Muscle of leg (tissue), 16 donors: ENCODE measurements around the gene SEPTIN11. TPM values are rescaled to one million over a fixed set of nuclear protein-coding genes. Genes with fewer than 3 reads are reported as not detected.
A peak's percentile ranks its signal among the peaks of the same experiment; 100 is the strongest.

Experiments used
- DNase-seq: peaks from one replicate; pipeline ENCODE4 v3.0.0; 2013
- H3K27ac ChIP-seq: one replicate; pipeline ENCODE4 v1.5.1; 2013; ENCODE audit warnings: mild to moderate bottlenecking, low read length, control low read depth
- H3K27me3 ChIP-seq: one replicate; pipeline ENCODE4 v1.6.1; 2013; ENCODE audit warnings: low read length; ENCODE audit not compliant: control insufficient read depth, insufficient read depth
- H3K36me3 ChIP-seq: one replicate; pipeline ENCODE4 v1.6.1; 2013; ENCODE audit warnings: low read length; ENCODE audit not compliant: control insufficient read depth, insufficient read depth
- H3K4me1 ChIP-seq: one replicate; pipeline ENCODE4 v1.6.1; 2013; ENCODE audit warnings: low read length; ENCODE audit not compliant: control insufficient read depth, insufficient read depth
- H3K4me3 ChIP-seq: one replicate; pipeline ENCODE4 v1.5.1; 2013; ENCODE audit warnings: low read length, control low read depth
- H3K9me3 ChIP-seq: replicated peaks from 2 replicates; pipeline ENCODE4 v1.6.1; 2013; ENCODE audit warnings: low read depth, low read length; ENCODE audit not compliant: control insufficient read depth
- WGBS: methylation state at CpG from one replicate; pipeline ENCODE4 v1.1.5; 2013; ENCODE audit warnings: missing lambda C conversion rate; ENCODE audit not compliant: insufficient coverage; 5-methylcytosine and 5-hydroxymethylcytosine counted together
- long read RNA-seq, 11 donors: transcript quantifications; one replicate each; lab custom pipeline, GENCODE V29; 2026
- polyA plus RNA-seq, 8 donors: library from polyadenylated mRNA; unstranded; fragments of 120-200 nt; gene quantifications; one replicate each; pipeline versions ENCODE4 v1.2.1 to v1.2.3, GENCODE V29; 2013; ENCODE audit warnings: inconsistent platforms in 1 of 8, low replicate concordance in 1 of 8; ENCODE audit not compliant: insufficient read length in 8 of 8, insufficient read depth in 1 of 8
- total RNA-seq: library from RNA; stranded (reverse); fragments of 120-200 nt; gene quantifications from one replicate; pipeline ENCODE4 v1.2.4, GENCODE V29; 2013

The SEPTIN11 gene
- 279 TPM for total RNA-seq
- 100 to 1,000 TPM; 198 to 369 (median 268) TPM for polyA plus RNA-seq
- long read RNA-seq, donor 1, full-length matches to known transcripts = 21 of 41 reads
- long read RNA-seq, donor 1, partial matches to known transcripts = 20 of 41 reads
- long read RNA-seq, donor 1, other reads (novel, unspliced or antisense) = 0 of 41 reads
- long read RNA-seq, donor 2, partial matches to known transcripts = 0 of 3 reads
- long read RNA-seq, donor 2, other reads (novel, unspliced or antisense) = 0 of 3 reads
- long read RNA-seq, donor 3, full-length matches to known transcripts = 35 of 362 reads
- long read RNA-seq, donor 3, partial matches to known transcripts = 95 of 362 reads
- long read RNA-seq, donor 3, other reads (novel, unspliced or antisense) = 232 of 362 reads
- long read RNA-seq, donor 4, full-length matches to known transcripts = 27 of 72 reads
- long read RNA-seq, donor 4, partial matches to known transcripts = 45 of 72 reads
- long read RNA-seq, donor 4, other reads (novel, unspliced or antisense) = 0 of 72 reads
- long read RNA-seq, donor 5, full-length matches to known transcripts = 86 of 606 reads
- long read RNA-seq, donor 5, partial matches to known transcripts = 500 of 606 reads
- long read RNA-seq, donor 5, other reads (novel, unspliced or antisense) = 20 of 606 reads
- long read RNA-seq, donor 6, full-length matches to known transcripts = 62 of 147 reads
- long read RNA-seq, donor 6, partial matches to known transcripts = 67 of 147 reads
- long read RNA-seq, donor 6, other reads (novel, unspliced or antisense) = 18 of 147 reads
- long read RNA-seq, donor 7, full-length matches to known transcripts = 37 of 100 reads
- long read RNA-seq, donor 7, partial matches to known transcripts = 63 of 100 reads
- long read RNA-seq, donor 7, other reads (novel, unspliced or antisense) = 0 of 100 reads
- long read RNA-seq, donor 8, full-length matches to known transcripts = 29 of 264 reads
- long read RNA-seq, donor 8, partial matches to known transcripts = 65 of 264 reads
- long read RNA-seq, donor 8, other reads (novel, unspliced or antisense) = 170 of 264 reads
- long read RNA-seq, donor 9, full-length matches to known transcripts = 36 of 252 reads
- long read RNA-seq, donor 9, partial matches to known transcripts = 211 of 252 reads
- long read RNA-seq, donor 9, other reads (novel, unspliced or antisense) = 5 of 252 reads
- long read RNA-seq, donor 10, full-length matches to known transcripts = 42 of 133 reads
- long read RNA-seq, donor 10, partial matches to known transcripts = 91 of 133 reads
- long read RNA-seq, donor 10, other reads (novel, unspliced or antisense) = 0 of 133 reads
- long read RNA-seq, donor 11, full-length matches to known transcripts = 38 of 291 reads
- long read RNA-seq, donor 11, partial matches to known transcripts = 248 of 291 reads
- long read RNA-seq, donor 11, other reads (novel, unspliced or antisense) = 5 of 291 reads

DNA sequence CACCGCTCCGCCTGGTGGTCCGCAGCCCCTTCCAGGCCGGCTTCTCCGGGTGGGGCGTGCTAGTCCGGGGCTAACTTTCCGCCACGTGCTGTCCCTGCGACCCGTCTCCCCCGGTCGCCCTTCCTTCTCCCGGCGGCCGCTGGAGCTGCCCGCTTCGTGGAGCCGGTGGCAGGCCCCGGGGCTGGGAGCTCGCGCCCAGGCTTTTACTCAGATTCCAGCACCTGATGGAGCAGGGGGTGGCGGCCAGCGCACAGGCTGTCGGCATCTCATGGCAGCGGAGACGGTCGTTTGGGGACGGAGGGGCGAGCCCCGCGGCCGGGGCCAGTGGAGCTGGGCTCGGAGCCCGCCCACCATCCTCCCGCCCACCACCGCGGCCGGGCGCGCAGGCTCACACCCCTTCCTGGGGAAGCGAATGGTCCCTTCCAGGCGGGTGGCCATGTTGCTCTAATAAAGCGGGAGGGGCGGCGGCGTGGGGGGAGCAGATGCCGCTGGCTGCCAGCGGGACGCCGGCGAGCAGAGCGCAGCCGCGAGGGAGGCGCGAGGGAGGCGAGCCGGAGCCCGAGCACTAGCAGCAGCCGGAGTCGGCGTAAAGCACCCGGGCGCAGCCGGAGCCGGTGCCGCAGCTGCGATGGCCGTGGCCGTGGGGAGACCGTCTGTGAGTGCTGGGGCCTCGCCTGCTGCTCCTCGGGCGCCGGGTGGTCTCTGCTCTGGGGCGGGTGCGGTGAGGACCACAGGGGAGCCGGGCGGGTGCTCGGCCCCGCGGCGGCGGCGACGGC is at the start of gene SEPTIN11:
Gene SEPTIN11, plus strand, starts transcription at position 477 of the 776 bp plus-strand sequence. Its CDS starts 152 bp downstream, at position 629.
- under 1% methylated on average over 77 of the region's 87 CpGs for WGBS
- Histone ChIP-seq H3K36me3 (peaks cover 7% of the 10 kb centered on the region), H3K27ac (peak within 1 kb of the TSS; percentile 94), H3K4me1 (peaks cover 27% of the 10 kb centered on the region), H3K9me3 (no peaks in the 10 kb centered on the region), H3K27me3 (no peaks in the 10 kb centered on the region), H3K4me3 (peak within 1 kb of the TSS; percentile 82)
- peak; percentile 99 for DNase-seq

- Histone ChIP-seq H3K4me3 (no peak overlapping the region), H3K4me1 (peaks cover 4% of the 10 kb centered on the region), H3K27me3 (peaks cover 14% of the 10 kb centered on the region), H3K36me3 (no peaks in the 10 kb centered on the region), H3K27ac (no peak overlapping the region), H3K9me3 (no peaks in the 10 kb centered on the region)
- 47% methylated on average over 2 of the region's 3 CpGs for WGBS
- no peak for DNase-seq
These were observed 47.2 kb upstream of the SEPTIN11 start for GRCh38 chr4:76902233-76902890.

GRCh38 chr4:76904646-76905190 is 44.8 kb upstream of the SEPTIN11 start:
- no peak for DNase-seq
- Histone ChIP-seq H3K27ac (no peak overlapping the region), H3K4me1 (no peaks in the 10 kb centered on the region), H3K9me3 (peaks cover 6% of the 10 kb centered on the region), H3K27me3 (no peaks in the 10 kb centered on the region), H3K4me3 (no peak overlapping the region), H3K36me3 (no peaks in the 10 kb centered on the region)
- WGBS = 75% methylated on average over 2 of the region's 4 CpGs

DNA sequence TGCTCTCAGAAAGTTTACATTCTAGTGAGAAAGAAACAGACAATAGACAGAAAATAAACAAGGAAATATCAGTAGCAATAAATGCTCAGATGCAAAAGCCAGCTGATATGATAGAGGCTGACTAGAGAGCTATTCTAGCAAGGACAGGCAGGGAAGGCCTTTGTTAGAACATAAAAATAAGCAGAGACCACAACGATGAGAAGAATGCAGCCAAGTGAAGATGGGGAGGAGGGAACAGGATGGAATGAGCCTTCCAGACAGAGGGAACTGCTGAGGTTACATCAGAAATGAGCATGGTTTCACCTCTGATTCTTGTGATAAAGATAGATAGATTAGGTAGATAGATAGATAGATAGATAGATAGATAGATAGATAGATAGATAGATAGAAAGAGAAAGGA is 44.0 kb upstream of the SEPTIN11 start:
- Histone ChIP-seq H3K4me3 (no peak overlapping the region), H3K9me3 (peaks cover 6% of the 10 kb centered on the region), H3K27me3 (no peaks in the 10 kb centered on the region), H3K27ac (no peak overlapping the region), H3K36me3 (no peaks in the 10 kb centered on the region), H3K4me1 (no peaks in the 10 kb centered on the region)
- 20% methylated on average over 1 of the region's 1 CpG for WGBS
- no peak for DNase-seq

- H3K4me3 ChIP-seq = no peak overlapping the region
- peaks cover 6% of the 10 kb centered on the region for H3K9me3 ChIP-seq
- H3K4me1 ChIP-seq = no peaks in the 10 kb centered on the region
- WGBS = 93% methylated on average over 1 of the region's 1 CpG
- no peaks in the 10 kb centered on the region for H3K27me3 ChIP-seq
- no peaks in the 10 kb centered on the region for H3K36me3 ChIP-seq
- no peak overlapping the region for H3K27ac ChIP-seq
- no peak for DNase-seq
These were observed 39.8 kb upstream of the SEPTIN11 start for GRCh38 chr4:76909711-76910110.

GRCh38 chr4:76920715-76921114 is 28.8 kb upstream of the SEPTIN11 start:
- DNase-seq = no peak
- Histone ChIP-seq H3K36me3 (no peaks in the 10 kb centered on the region), H3K27ac (no peak overlapping the region), H3K4me1 (no peaks in the 10 kb centered on the region), H3K27me3 (no peaks in the 10 kb centered on the region), H3K9me3 (no peaks in the 10 kb centered on the region), H3K4me3 (no peak overlapping the region)

- no CpG with 5 or more reads among the region's 5 CpGs for WGBS
- no peak overlapping the region for H3K27ac ChIP-seq
- no peaks in the 10 kb centered on the region for H3K27me3 ChIP-seq
- H3K36me3 ChIP-seq = no peaks in the 10 kb centered on the region
- no peaks in the 10 kb centered on the region for H3K4me1 ChIP-seq
- no peak overlapping the region for H3K4me3 ChIP-seq
- no peaks in the 10 kb centered on the region for H3K9me3 ChIP-seq
- no peak for DNase-seq
These were observed 25.8 kb upstream of the SEPTIN11 start for GRCh38 chr4:76923619-76924357.

DNA sequence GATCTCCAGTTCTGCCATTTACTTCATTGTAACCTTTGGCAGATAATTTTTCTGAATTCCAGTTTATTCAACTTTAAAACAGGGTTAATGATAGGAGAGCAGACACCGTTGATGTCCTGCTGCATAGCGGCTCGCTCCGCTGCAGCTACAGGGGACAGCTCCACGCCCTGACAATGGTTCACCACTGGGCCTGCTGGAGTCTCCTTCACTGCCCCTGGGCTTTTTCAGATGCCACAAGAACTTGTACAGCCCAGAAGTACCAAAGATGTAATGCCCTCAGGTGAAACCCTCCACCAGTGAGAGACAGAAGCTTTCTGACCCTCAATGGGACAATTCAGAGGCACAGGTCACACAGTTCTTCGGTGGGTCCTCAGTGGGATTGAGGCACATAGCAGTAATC is 22.7 kb upstream of the SEPTIN11 start:
- Histone ChIP-seq H3K9me3 (no peaks in the 10 kb centered on the region), H3K27ac (no peak overlapping the region), H3K4me1 (no peaks in the 10 kb centered on the region), H3K27me3 (no peaks in the 10 kb centered on the region), H3K36me3 (no peaks in the 10 kb centered on the region), H3K4me3 (no peak overlapping the region)
- no peak for DNase-seq
- WGBS = 84% methylated on average over 5 of the region's 6 CpGs
